Measurements from ENCODE around the gene RNF39. TPM values are rescaled to one million over a fixed set of nuclear protein-coding genes. Genes with fewer than 3 reads are reported as not detected.

Gene RNF39
- total and polyA plus RNA-seq, 2 donors (not counting 3 experiments of a cell fraction or from before 2014, with no cell fraction given), result not detected

DNA sequence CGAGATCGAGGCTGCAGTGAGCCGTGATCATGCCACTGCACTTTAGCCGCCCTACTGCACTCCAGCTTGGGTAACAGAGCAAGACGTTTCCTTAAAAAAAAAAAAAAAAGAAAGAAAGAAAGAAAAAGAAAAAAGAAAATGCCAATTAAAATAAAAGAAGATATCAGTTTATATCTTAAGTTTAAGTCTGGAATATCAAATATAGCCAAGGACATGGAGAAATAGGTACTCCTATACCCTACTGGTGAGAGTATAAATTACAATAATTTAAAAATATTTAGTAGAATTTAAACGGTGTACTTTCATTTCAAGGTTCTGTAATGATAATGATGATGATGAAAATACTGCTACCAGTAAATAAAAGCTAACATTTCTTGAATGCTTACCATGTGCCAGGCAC lies 41.2 kb upstream of the RNF39 start:
- Histone ChIP-seq H3K9ac (replicated peaks; ENCODE audit: extremely low read depth, insufficient read depth, low read length) (no peak overlapping the region), H3K9me1 (replicated peaks; ENCODE audit: control insufficient read depth, extremely low read depth, insufficient read depth, low read length) (no peaks in the 10 kb centered on the region), H3K79me2 (ENCODE audit: control insufficient read depth, insufficient read depth, low read length) (no peaks in the 10 kb centered on the region), H3K4me1 (ENCODE audit: control insufficient read depth, extremely low read depth, insufficient read depth, low read length) (no peaks in the 10 kb centered on the region), H3K27ac (ENCODE audit: insufficient read depth, low read depth, low read length) (no peak overlapping the region), H3K27me3 (ENCODE audit: control insufficient read depth in 2 of 2, insufficient read depth in 2 of 2, low read length in 2 of 2) (peaks cover 23 to 35% of the 10 kb centered on the region in 2 experiments), H3K9me3 (replicated peaks; ENCODE audit: control insufficient read depth, insufficient read depth, low read length) (no peaks in the 10 kb centered on the region), H4K20me1 (replicated peaks; ENCODE audit: control insufficient read depth, extremely low read depth, insufficient read depth, low read length) (no peaks in the 10 kb centered on the region), H3K4me3 (replicated peaks in 1 of 3; ENCODE audit: insufficient read depth in 1 of 3, low read depth in 1 of 3, low read length in 3 of 3) (no peak overlapping the region), H2AFZ (ENCODE audit: low read depth, low read length) (no peak overlapping the region), H3K36me3 (ENCODE audit: control insufficient read depth in 2 of 2, extremely low read depth in 1 of 2, insufficient read depth in 2 of 2, low read length in 2 of 2) (no peaks in the 10 kb centered on the region), H3K4me2 (ENCODE audit: insufficient read depth, low read length) (no peak overlapping the region)
- intact Hi-C loops (cut with micrococcal nuclease), result no loop called here
- dilution Hi-C loops (cut with MboI; ENCODE audit: extremely low pct_ligation_motif_present, low sequenced_read_pairs), result no loop called here
- TF ChIP-seq EZH2 (IDR thresholded peaks at IDR 0.05; ENCODE audit: borderline replicate concordance, low read depth, low read length, severe bottlenecking) (no peak), GATA2 (IDR thresholded peaks at IDR 0.05; ENCODE audit: insufficient read depth, insufficient read length, low read depth, low read length) (no peak), POLR2A (IDR thresholded peaks at IDR 0.05; ENCODE audit: low read depth, low read length) (no peak), JUN (IDR thresholded peaks at IDR 0.05; ENCODE audit: borderline replicate concordance, insufficient read depth, insufficient read length, low read depth) (no peak), FOS (IDR thresholded peaks at IDR 0.05; ENCODE audit: borderline replicate concordance, insufficient read depth, low read length) (no peak), POLR2AphosphoS5 (IDR thresholded peaks at IDR 0.05; ENCODE audit: insufficient read depth, low read depth, low read length) (no peak), MYC (IDR thresholded peaks at IDR 0.05; ENCODE audit: low read depth, low read length) (no peak)
- TF ChIP-seq, protein P1, sequence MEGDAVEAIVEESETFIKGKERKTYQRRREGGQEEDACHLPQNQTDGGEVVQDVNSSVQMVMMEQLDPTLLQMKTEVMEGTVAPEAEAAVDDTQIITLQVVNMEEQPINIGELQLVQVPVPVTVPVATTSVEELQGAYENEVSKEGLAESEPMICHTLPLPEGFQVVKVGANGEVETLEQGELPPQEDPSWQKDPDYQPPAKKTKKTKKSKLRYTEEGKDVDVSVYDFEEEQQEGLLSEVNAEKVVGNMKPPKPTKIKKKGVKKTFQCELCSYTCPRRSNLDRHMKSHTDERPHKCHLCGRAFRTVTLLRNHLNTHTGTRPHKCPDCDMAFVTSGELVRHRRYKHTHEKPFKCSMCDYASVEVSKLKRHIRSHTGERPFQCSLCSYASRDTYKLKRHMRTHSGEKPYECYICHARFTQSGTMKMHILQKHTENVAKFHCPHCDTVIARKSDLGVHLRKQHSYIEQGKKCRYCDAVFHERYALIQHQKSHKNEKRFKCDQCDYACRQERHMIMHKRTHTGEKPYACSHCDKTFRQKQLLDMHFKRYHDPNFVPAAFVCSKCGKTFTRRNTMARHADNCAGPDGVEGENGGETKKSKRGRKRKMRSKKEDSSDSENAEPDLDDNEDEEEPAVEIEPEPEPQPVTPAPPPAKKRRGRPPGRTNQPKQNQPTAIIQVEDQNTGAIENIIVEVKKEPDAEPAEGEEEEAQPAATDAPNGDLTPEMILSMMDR (IDR thresholded peaks at IDR 0.05; ENCODE audit: extremely low read depth in 1 of 2, insufficient read depth in 1 of 2, low read depth in 1 of 2, low read length in 2 of 2), result no peak
- TF ChIP-seq, protein P2, sequence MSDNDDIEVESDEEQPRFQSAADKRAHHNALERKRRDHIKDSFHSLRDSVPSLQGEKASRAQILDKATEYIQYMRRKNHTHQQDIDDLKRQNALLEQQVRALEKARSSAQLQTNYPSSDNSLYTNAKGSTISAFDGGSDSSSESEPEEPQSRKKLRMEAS (IDR thresholded peaks at IDR 0.05; ENCODE audit: insufficient read depth, insufficient read length), result no peak
- CTCF ChIA-PET, result interaction anchor here (0.7 to 2.1 kb wide), 2 partner anchors 14 to 15 kb away, joined by 3 to 7 read pairs; no protein-coding TSS in a partner anchor
- BruUV-seq (replicated peaks), result no TSS peak
- no peak for FAIRE-seq
- no peak for DNase-seq (ENCODE audit: low read depth, low spot score)
- POLR2A ChIA-PET, result no interaction called here
